Measurements from ENCODE around the gene EPHA4.

The EPHA4 gene

DNA sequence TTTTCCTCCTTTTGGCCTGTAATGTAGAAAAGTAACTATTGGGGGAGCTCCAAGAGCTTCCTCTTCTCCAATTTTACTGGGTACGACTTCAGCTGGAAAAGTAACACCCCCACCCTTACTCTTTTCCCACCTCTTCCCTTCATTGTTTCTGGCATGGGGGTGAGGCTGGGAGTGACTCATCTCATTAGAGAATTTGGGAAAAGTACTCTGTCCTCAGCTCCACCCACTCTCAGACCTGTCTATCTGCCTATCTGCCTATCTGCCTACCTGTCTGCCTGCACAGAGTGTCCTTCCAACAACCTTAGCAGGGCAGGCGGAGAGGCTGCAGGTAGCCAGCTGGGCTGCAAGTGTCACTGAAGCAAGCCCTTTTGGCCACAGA is 93.6 kb downstream of the EPHA4 start:
- no peak for DNase-seq (ENCODE audit: low read depth in 1 of 2, low spot score in 1 of 2)

DNA sequence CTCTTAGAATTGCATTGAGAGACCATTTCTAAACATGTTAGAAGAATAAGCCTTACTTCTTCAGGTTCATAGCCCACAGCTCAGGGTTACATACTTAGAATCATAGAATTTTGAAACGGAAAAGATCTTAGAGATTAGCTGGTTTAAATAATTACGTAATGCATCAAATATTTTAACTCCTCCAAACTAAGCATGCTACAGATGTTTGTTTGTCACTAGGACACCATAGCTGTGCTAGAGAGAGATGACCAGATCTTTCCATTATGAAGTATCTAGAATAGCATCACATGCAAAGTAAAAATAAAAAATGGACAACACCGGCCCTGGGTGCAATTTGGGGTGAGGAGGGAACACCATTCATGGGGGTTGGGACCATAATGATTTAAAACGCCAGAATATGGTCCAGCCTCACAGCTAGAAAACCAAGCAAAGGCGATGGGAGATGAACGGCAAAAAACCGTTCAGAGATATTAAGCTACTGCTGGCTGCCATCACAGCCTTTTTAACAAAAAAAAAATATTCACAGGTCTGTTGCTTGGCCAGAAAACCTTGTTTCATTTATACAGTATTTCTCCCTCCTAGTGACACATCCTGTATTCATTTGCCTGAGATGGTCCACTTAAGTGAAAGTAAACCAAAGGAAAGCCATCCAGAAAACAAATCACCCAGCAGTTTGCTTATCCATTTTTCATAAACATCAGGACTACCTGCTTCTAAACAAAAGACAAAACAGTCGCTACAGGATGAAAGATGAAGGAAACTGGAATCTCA is 94.2 kb downstream of the EPHA4 start:
- no peak for DNase-seq (ENCODE audit: low read depth in 1 of 2, low spot score in 1 of 2)

DNA sequence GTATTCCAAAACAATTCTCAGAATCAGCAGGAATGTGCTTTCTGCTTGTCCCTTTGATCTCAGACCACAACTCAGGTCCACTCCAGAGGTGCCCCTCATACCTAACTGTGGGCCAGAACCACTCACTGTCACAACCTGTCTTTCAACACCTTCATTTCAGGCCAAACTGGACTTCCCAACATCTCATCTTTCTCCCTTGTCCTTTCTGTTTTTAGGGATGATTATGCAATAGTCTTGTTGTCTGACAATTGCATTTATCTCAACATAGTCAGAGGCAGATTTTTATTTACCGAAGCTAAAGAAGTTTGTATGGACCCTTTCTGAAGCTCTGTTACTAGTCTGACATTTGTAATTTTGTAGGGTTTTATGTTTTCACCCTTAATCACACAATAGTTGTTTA is 95.9 kb downstream of the EPHA4 start:
- no peak for DNase-seq (ENCODE audit: low read depth in 1 of 2, low spot score in 1 of 2)

DNA sequence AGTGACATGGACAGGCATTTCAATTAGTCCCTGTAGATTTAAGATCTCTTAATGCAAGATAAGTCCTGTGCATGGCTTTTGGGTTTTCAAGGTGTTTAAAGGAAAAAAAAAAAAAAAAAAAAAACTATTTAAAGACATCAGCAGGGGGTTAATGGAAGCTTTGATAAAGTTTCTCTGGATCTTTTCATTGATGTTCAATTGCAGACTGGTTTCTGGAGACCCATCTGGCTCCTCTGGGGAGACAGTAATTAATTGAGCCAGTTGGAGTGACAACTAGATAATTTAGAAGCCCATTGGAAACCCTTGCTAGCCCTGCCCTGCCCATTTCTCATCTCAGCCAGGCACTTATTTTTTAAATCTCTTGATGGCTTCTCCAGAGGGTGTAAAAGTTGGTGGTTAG is 98.7 kb downstream of the EPHA4 start:
- no peak for DNase-seq (ENCODE audit: low read depth in 1 of 2, low spot score in 1 of 2)

DNA sequence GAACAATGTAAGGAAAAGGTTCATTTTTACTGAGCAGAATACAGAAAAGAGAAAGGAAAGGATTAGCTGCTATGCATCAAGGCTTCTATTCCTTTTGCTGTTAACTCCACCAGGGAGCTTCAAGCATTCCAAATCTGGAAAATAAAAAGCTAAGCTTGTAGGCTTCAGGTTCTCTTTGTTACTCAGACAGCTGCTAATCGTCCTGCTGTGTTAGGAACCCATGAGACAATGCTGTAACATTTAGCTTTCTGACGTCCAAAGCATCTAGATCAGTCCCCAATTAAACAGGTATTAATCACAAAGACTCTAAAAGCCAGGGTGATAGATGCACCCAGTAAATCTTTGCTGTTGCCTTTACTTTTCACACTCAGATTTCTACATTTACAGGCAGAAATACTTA is 103.8 kb downstream of the EPHA4 start:
- no peak for DNase-seq (ENCODE audit: low read depth in 1 of 2, low spot score in 1 of 2)

DNA sequence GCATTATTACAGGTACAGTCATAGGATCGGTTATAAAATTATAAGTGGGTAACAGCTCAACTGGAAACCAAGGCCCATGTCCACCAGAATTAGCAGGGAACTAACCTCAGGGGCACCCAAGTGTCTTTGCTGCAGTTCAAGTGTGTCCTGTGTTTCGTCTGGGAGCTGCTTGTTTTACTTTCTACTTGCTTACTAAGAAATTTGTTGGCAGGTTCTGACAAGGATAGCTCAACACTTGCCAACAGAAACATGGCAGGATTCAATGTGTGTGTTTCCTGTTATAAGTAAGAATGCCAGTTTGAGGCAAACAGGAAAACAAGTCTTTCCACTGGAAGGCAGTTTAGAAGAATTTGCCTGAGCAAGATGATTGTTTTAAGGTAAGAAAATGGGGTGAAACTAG is 104.5 kb downstream of the EPHA4 start:
- DNase-seq (ENCODE audit: low read depth in 1 of 2, low spot score in 1 of 2): no peak

DNA sequence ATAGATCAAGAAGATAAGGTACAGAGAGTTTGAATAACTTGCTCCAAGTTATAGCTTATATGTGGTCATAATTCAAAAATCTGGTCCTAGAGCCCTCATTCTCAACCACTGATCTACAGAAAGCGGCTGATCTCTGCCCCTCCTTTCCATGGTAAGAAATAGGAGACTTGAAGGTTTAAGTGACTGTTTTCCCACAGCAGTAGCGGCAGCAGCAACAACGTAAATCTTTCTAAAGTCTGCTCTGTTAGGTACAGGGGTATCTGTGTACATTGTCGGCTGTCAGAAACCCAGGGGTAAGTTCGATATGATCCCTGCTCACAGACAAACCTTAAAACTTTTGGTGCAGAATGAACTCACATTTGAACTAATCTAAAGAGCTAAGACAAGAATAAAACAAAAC is 105.4 kb downstream of the EPHA4 start:
- DNase-seq (ENCODE audit: low read depth in 1 of 2, low spot score in 1 of 2): no peak

DNA sequence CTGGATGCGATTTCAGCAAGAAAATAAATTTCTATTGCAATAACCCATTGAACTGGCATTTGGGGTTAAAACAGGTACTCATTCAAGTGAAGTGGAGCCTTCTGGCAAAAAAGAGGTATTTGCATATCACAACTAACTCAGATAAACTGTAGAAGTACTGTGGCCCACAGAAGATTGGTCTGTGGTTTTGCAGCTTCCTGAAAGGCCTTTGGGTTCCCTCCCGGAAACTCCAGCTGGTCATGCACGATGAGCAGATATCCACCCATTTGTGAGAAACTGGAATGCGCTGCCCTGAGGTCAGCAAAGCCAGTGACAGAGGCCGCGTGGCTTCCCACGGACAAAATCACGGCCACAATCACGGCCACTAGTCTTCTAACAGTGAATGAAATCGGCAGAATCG is 106.3 kb downstream of the EPHA4 start:
- DNase-seq (ENCODE audit: low read depth in 1 of 2, low spot score in 1 of 2): no peak

DNA sequence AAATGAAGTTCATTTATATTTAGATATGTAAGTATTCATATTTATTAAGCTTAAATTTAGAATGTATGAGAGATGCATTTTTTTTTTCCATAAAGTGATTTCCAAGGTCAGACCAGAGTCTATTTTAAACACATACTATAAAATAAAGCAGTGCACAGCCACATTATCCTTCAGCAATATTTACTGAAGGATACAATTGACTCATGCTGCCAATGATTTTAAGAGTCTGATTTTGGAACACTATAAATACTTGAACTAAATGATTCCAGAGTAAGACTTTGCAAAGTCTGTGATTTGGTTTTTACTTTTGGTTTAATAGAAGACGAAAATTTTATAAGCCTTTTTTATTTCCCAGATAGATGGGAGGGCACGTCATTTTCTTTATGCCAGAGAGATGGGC is 107.1 kb downstream of the EPHA4 start:
- DNase-seq (ENCODE audit: low read depth in 1 of 2, low spot score in 1 of 2): no peak

DNA sequence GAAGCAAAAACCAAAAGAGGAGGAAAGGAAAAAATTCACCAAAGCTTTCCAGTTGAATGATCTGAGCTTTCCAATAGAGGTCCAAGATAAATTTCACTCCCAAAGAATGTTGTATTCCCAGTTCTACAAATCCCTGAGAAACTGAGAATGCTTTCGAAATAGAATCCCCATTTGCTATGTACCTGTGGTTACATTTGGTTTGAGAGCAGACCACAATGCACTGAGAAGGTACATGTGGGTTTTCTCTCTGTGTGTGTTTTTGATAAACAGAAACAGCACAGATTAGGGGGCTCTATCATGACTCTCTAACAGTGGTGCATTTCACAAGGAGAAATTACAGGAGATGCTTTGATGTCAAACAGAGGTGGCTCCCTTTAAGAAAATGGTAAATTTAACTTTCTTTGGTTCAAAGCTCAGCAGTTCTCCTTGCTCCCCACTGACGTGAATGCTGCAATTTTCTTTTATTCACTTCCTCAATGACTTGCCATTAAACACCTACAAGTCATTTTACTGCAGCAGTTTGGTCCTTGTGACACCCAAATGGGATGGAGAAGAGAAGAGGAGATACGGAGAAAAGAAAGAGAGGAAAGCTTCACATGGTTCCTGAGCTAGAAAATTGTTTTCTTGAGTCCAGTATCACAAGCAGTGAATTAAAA is 108.7 kb downstream of the EPHA4 start:
- no peak for DNase-seq (ENCODE audit: low read depth in 1 of 2, low spot score in 1 of 2)

DNA sequence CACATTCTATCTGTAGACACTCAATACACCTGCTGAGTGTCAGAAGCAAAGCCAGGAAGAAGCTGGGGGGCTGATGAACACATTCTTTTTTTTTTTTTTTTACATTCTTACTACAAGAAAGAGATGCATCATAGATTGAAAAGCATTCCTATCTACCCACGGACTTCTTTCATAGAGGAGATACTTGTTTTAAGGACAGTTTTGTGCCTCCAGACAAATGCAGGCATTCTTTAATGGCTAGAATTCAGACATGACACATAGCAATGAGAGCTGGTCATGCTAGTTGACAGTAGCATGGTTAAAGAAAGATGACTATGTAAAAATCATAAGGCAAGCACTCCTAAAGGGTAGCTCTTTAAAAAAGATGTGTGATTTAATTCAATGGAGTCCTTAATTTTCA is 110.2 kb downstream of the EPHA4 start:
- no peak for DNase-seq (ENCODE audit: low read depth in 1 of 2, low spot score in 1 of 2)

DNA sequence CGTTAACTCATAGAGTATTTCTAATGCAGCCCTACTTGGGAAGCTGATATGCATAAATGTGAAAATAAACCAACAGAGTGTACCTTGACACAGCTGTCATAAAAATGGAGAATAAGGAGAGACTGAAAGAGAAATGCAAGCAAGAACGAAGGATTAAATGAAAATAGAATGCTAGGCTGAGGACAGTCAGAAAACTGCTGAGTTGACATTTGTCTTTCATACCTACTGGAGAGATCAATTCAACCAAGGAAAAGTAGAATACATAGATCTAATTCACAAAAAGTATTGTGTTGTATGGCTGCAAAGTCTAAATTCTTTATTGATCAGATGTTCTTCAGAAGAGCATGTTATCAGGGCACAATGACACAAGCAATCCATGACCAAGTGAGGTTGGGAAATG is 112.0 kb downstream of the EPHA4 start:
- no peak for DNase-seq (ENCODE audit: low read depth in 1 of 2, low spot score in 1 of 2)

DNA sequence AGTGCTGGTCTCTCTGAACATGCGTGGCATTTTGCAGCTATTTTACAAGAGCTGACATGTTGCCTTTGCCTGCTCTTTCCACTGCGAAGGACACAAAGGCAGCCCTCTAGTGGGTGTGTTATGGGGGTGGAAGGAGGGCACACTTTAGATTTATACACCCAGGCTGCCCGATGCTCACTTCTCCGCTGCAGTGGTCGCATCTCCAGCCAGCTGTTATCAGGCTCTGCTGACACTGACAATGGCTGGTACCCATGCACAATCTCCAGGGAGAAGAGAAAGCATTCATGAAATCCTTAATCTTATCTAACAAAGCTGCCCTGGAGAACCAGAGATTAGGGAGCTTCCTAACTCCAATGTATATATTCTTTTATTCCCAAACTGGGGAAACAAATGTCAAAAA is 113.5 kb downstream of the EPHA4 start:
- DNase-seq (ENCODE audit: low read depth in 1 of 2, low spot score in 1 of 2): no peak

DNA sequence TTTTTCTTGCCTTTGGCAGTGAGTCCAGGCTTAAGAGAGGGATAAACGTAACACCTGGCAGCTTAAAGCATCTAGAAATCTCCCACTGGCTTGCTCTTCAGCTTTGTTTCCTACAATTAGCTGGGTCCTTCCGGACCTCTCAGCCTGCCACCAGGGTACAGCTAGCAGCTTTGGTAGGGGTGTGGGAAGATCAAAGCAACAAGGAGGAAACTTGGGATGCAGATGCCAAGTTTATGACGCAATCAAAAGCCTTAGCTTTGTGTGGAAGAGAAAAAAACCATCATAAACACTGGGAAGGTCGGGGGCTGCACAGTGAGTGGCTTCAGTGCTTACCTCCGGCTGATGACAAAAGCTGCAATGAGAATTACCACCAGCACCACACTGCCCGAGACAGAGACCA is 116.9 kb downstream of the EPHA4 start:
- no peak for DNase-seq (ENCODE audit: low read depth in 1 of 2, low spot score in 1 of 2)

DNA sequence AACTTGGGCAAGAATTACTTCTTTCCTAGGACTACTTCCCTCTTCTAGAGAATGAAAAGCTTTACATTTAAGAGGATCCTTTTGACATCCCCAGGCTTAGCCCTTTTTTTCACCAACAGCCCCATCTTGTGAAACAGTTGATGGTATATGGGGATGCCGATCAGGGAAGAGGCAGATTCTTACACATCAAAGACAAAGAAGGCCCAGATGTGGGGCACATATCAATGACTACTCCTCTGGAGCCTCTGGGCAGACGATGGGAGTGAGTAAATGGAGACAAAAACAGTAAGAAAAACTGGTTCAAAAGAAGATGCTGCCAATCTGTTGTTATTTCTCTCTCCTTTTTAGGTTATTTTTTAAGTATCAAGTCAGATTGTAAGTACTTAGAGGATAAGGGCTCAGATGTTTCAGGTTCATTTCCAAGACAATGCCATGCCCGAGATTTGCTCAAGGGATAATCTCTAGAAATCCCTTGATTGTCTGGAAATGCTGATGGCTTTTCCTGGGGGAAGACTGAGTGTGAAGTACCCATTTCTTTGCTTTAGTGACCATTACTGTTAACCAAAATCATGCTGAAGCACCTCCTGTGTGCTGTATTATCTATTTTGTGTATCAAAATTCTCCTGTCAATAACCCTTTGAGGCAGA is 117.5 kb downstream of the EPHA4 start:
- no peak for DNase-seq (ENCODE audit: low read depth in 1 of 2, low spot score in 1 of 2)

DNA sequence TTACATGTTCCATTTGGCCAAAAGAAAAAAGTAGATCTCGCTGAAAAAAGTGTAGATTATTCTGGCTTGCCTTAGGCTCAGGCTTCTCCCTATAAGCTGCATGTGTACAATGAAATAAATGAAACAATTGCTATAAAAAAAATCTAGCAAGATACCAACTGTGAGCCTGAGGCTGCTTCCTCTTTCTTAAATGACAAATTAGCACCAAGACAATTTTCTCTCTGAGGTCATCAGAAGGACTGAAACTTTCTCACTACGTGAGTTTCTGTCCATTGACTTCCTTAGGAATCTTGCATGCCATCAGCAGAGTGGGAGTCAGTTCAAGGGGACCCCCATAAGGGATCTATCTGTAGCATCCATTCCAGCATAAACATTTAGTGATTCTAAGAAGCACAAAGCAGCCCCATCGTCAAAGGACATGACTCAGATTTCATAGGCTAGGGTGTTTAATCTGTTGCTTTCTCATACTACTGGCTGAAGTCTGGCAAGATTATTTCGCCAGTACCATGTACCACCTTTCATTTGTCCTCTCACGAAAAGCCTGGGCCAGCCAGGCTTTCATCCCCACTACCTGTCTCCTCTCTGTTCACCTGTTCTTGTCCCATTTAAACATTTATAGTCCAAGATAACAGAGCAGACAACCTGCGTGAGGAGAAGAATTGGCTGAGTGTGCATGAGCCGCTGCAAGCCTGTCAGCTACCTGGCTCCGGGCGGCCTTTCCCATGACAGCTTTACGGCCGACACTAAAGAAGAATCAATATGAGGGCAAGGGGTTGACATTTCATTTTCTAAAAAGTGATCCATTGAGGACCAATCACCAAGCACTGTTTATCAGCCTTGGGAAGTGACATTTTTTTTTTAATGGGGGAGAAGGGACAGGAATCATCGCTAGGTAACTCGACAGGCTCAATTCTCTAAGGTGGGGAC is 120.0 kb downstream of the EPHA4 start:
- no peak for DNase-seq (ENCODE audit: low read depth in 1 of 2, low spot score in 1 of 2)

DNA sequence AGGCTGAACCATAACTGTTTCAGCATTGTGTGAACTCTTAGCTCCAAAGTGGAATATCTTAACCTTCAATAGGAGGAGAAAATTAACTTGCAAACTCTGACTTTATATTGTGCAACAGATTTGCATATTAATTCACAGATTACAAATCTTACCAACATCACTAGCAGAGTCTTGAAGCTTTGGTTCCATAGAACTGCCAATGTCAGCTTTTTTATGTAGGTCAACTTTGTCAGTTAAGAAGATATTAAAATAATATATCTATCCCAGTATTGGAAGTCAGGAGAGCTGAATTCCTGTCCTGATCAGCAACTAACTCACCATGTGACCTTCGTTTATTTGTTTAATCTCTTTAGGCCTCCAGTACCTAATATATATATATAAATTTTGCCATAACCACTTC is 121.8 kb downstream of the EPHA4 start:
- DNase-seq (ENCODE audit: low read depth in 1 of 2, low spot score in 1 of 2): no peak

DNA sequence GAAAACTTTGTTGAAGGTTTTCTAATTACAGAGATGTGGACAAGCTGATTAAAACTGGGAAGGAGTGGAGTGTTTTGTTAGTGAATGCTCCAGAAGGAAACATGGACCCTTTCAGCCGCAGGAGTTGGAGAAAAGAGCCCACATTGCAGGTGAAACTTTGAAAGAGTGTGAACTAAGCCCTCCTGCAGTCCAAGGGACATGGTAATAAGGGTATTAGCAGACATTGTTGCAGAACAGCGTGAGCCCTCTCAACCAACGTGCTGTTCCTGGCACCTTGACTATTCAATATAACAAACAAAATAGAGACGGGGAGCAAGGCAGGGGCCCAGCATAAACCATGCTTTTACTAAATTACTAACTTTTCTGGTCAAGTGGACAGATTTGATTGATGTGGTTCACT is 122.7 kb downstream of the EPHA4 start:
- no peak for DNase-seq (ENCODE audit: low read depth in 1 of 2, low spot score in 1 of 2)

DNA sequence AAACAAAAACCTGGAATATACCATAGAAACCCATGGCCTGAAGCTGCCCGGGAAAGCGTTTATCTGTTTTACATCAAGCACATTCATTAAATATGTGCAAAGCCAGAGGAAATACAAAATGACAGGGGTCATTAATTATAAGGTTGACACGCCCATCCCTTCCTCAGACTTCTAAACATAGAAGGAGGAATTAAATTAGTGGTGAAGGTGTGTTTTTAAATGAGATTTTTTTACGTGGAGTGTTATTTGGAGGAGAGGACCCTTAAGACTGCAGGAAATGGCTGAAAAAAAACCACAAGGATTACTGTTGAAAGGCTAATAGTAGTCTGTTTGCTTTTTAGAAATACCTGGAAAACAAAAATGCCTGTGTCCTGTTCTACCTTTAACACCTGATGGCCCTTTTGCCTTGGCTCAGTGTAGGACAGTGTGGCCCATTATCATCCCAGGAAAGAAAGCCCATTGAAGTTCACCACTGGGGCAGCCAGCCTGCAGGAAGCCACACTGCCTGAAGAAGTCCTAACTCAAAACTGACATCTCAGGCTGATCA is 123.2 kb downstream of the EPHA4 start:
- DNase-seq (ENCODE audit: low read depth in 1 of 2, low spot score in 1 of 2): no peak

DNA sequence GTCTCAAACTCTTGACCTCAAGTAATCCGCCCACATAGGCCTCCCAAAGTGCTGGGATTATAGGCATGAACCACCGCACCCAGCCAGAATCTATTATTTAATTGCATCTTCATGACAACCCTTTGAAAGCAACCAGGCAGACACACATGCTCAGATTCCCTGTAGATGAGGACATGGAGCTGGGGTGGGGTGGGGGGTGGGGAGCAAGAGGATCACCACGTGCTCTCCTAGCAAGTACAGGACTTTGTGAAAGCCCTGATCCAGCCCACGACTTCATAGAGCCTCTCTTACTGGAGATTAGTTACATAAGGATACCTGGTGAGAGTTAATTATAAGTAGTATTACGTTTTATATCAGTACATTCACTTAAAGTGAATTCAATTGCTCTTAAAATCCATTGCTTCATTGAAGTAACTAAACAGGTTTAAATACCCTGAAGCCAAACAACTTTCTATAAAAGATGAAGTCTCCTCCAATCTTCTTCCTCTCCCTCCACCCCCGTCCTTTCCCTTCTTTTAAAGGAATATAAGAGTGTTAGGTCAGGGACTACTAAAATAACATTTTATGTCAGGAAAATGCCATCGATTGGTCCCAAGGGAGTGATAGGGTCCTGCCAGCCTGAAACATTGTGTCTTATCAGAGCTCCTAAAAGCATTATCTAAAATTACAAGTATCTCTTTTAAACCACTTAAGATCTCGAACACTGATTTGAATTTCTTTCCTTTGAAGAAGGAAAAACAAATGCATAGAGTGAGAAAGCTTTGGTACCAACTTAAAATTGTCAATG is 123.9 kb downstream of the EPHA4 start:
- no peak for DNase-seq (ENCODE audit: low read depth in 1 of 2, low spot score in 1 of 2)
